Esophagus muscularis mucosa (tissue), 3 donors: Measurements from ENCODE around the gene EPHB2.

Experiments
- CTCF ChIP-seq, 3 experiments: fragments of 200-600 bp in 2 of 3; fragments of 450-650 bp in 1 of 3; sonication (generic) in 2 of 3; IDR thresholded peaks; one replicate each; pipeline ENCODE4 v1.5.1; 2017 to 2019; ENCODE audit warnings: antibody characterized with exemption in 3 of 3, mild to moderate bottlenecking in 2 of 3, moderate library complexity in 1 of 3
- EP300 ChIP-seq: sonication (generic); formaldehyde crosslinking; IDR thresholded peaks from one replicate; pipeline ENCODE4 v1.6.1; 2017; ENCODE audit warnings: antibody characterized with exemption

GRCh38 chr1:22955146-22955545, 244.5 kb downstream of the EPHB2 start:
- TF ChIP-seq CTCF (IDR thresholded peaks at IDR 0.05) (no peak), EP300 (no peak)
